NCI-H1930 (cell line): ENCODE data around the gene BLACAT1.
A peak's percentile ranks its signal among the peaks of the same experiment; 100 is the strongest.

Source experiments
- DNase-seq, 2 experiments: peaks; one replicate each; lab custom pipeline; 2025; lab: John Stamatoyannopoulos, UW

Gene BLACAT1

GRCh38 chr1:205456383-205456867 lies 580 bp upstream of the BLACAT1 start:
- DNase-seq, result peak in 1 of 2 experiments; percentile 7

- no peak for DNase-seq
These were observed 926 bp downstream of the BLACAT1 start for GRCh38 chr1:205454903-205455335.

GRCh38 chr1:205453466-205453865 lies 2.4 kb downstream of the BLACAT1 start:
- DNase-seq, result no peak

- no peak for DNase-seq
These were observed 2.9 kb downstream of the BLACAT1 start for GRCh38 chr1:205452933-205453332.

- DNase-seq, result no peak
These were observed 3.5 kb downstream of the BLACAT1 start for GRCh38 chr1:205452364-205452763.

- DNase-seq, result no peak
These were observed 4.1 kb downstream of the BLACAT1 start for GRCh38 chr1:205451759-205452164.

GRCh38 chr1:205451202-205451601 lies 4.6 kb downstream of the BLACAT1 start:
- no peak for DNase-seq

- DNase-seq, result no peak
These were observed 5.4 kb downstream of the BLACAT1 start for GRCh38 chr1:205450448-205450847.

GRCh38 chr1:205449750-205450443 lies 5.9 kb downstream of the BLACAT1 start:
- no peak for DNase-seq

- DNase-seq, result no peak
These were observed 6.5 kb downstream of the BLACAT1 start for GRCh38 chr1:205449254-205449749.

GRCh38 chr1:205448540-205449253 lies 7.1 kb downstream of the BLACAT1 start:
- no peak for DNase-seq

- no peak for DNase-seq
These were observed 8.1 kb downstream of the BLACAT1 start for GRCh38 chr1:205447457-205448341.

GRCh38 chr1:205446828-205447227 lies 9.0 kb downstream of the BLACAT1 start:
- no peak for DNase-seq

- DNase-seq, result no peak
These were observed 10.3 kb downstream of the BLACAT1 start for GRCh38 chr1:205445646-205445935.

GRCh38 chr1:205444931-205445645 lies 10.8 kb downstream of the BLACAT1 start:
- DNase-seq, result no peak

- DNase-seq, result no peak
These were observed 11.4 kb downstream of the BLACAT1 start for GRCh38 chr1:205444300-205444930.

GRCh38 chr1:205443585-205444299 lies 12.1 kb downstream of the BLACAT1 start:
- no peak for DNase-seq

GRCh38 chr1:205442051-205442725 lies 13.7 kb downstream of the BLACAT1 start:
- DNase-seq, result no peak

- no peak for DNase-seq
These were observed 14.2 kb downstream of the BLACAT1 start for GRCh38 chr1:205441716-205442050.

GRCh38 chr1:205441318-205441633 lies 14.6 kb downstream of the BLACAT1 start:
- no peak for DNase-seq
